ENCODE measurements around the gene MYBPC1.
"Not testable (repeated sequence)": the region's sequence is repeated elsewhere in the genome, so short reads cannot be mapped to it uniquely, and the experiment has no call there.

MYBPC1 gene, protein sequence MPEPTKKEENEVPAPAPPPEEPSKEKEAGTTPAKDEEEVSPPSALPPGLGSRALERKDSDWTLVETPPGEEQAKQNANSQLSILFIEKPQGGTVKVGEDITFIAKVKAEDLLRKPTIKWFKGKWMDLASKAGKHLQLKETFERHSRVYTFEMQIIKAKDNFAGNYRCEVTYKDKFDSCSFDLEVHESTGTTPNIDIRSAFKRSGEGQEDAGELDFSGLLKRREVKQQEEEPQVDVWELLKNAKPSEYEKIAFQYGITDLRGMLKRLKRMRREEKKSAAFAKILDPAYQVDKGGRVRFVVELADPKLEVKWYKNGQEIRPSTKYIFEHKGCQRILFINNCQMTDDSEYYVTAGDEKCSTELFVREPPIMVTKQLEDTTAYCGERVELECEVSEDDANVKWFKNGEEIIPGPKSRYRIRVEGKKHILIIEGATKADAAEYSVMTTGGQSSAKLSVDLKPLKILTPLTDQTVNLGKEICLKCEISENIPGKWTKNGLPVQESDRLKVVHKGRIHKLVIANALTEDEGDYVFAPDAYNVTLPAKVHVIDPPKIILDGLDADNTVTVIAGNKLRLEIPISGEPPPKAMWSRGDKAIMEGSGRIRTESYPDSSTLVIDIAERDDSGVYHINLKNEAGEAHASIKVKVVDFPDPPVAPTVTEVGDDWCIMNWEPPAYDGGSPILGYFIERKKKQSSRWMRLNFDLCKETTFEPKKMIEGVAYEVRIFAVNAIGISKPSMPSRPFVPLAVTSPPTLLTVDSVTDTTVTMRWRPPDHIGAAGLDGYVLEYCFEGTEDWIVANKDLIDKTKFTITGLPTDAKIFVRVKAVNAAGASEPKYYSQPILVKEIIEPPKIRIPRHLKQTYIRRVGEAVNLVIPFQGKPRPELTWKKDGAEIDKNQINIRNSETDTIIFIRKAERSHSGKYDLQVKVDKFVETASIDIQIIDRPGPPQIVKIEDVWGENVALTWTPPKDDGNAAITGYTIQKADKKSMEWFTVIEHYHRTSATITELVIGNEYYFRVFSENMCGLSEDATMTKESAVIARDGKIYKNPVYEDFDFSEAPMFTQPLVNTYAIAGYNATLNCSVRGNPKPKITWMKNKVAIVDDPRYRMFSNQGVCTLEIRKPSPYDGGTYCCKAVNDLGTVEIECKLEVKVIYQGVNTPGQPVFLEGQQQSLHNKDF

DNA sequence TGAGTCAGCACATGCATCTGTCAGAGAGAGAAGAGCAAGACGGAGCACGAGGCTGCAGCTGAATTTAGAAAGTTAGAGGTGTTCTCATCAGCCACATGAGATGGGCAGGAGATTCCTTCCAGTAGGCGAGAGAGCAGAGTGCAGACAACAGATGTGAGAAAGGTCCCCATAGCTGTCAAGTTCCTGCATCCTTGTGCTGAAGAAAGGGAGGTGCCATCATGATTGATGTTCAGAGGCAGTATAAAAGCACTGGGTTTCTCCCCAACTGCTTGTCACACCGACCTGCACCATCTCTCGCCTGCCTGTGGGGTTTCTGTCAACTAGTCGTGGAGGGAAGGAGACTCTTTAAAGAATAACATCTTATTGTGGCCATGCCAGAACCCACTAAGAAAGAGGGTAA lies at the start of gene MYBPC1:
TSS of gene MYBPC1 (plus strand) at position 272 of the 400 bp plus-strand sequence. CDS start at position 372, 100 bp downstream.
- DNase-seq, result no peak

DNA sequence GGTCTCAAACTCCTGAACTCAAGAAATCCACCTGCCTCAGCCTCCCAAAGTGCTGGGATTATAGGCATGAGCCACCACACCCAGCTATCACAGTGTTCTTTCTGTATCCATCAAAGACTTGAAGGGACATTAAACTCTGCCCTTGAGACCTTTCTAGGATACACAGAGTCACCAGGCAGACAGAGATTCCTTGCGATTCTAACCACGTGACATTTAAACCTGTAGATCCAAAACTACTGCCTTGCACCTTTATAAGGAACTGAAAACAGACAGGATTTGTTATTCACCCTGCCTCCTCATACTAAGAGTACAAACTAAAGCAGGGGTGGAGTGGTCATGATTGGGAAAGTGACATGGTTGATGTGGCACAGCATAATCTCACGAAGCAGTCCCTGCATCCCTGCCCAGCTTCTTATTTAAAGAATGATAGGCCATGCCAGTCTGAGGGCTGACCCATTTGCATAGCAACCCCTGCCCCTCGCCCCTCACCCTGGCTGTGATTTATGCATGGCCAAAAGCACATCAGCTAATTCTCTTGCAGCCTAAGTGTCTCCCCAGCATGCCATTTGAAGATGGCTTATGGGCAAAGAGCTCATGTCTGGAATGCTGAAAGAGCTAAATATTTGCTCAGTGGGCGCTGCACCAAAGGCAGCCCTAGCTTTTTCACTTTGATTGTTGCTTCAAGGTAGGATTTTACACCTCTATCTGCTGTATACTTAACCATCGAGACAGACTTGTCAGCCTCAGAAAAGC lies 43.2 kb upstream of the MYBPC1 start:
- no peak for DNase-seq

DNA sequence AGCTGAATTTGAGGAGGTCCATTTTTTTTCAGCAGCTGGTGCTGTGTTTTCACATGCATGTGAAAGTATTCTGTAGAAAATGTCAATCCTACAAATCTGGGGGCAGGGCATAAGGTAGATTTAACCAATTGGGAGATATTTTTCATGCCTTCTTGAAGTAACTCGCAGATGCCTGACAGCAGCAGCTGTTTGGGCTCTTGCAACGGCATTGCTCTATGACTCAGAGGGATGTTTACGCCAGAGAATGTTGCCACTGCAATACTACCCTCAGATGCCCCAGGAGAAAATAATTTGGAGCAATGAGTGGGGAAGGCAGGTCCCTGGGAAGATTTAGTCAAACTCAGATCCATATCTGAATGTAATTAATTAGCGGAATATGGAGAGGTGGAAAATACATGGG lies 42.5 kb upstream of the MYBPC1 start:
- DNase-seq, result no peak

DNA sequence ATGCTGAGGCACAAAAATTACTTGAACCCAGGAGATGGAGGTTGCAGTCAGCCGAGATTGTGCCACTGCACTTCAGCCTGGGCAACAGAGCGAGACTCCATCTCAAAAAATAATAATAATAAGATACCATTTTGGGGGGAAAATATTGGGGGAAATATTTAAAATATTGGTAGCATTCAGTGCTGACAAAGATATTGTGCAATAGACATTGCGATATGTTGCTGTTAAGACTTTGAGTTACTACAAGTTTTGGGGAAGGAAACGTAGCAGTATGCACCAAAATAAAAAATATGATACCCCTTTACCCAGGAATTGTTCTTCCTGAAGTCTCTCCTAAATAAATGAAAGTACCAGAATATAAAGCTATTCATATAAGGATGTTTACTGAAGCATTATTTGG lies 37.7 kb upstream of the MYBPC1 start:
- no peak for DNase-seq

DNA sequence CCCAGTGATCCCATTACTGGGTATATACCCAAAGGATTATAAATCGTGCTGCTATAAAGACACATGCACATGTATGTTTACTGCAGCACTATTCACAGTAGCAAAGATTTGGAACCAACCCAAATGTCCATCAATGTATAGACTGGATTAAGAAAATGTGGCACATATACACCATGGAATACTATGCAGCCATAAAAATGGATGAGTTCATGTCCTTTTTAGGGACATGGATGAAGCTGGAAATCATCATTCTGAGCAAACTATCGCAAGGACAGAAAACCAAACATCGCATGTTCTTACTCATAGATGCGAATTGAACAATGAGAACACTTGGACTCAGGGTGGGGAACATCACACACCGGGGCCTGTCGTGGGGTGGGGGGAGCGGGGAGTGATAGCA lies 36.0 kb upstream of the MYBPC1 start:
- DNase-seq, result not testable (repeated sequence)

DNA sequence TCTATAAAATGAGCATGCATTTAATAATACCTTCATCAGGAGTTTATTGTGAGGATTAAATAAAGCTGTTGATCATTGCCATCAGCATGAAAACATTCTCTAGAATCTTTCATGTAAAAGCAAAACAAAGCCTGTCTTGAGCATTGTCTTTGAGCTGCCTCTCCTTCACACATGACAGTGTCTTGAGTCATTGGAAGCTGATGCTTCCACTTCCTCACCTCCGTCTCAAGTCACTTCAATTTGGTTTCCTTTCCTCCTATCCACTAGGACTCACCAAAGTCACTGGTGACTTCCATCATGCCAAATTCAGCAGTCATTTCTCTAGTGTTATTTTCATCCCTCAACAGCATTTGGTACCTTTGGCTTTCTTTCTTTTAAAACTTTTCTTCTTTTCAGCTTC lies 31.6 kb upstream of the MYBPC1 start:
- DNase-seq, result no peak

DNA sequence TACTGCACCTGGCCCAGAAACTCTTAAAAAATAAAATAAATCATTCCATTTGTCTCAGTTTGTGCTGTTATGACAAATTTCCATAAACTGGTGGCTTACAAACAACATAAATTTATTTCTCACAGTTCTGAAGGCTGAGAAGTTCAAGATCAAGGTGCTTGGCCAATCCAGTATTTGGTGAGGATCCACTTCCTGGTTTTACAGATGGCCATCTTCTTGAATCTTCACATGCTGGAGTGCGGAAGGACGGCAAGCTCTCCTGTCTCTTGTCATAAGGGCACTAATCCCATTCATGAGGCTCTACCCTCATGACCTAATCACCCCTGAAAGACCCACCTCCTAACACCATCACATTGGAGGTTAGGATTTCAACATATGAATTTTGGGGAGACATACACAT lies 29.9 kb upstream of the MYBPC1 start:
- no peak for DNase-seq

DNA sequence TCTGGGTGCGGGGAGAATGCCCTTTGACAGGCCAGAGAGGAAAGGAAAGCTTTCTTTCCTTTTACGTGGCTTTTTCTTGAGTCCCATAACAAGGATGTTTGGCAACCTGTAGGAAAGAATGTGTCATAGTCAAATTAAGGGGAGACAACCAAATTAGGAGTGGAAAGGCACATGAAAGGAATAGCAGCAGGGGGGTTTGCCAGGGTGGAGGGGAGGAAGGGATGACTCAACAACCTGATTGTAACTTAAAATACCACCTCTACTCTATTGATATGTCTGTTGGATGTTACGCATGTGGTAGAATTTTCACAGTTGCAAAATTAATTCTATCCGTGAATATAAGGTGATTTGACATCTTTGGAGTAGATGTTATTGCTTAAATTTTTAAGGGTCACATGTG lies 28.5 kb upstream of the MYBPC1 start:
- DNase-seq, result no peak

DNA sequence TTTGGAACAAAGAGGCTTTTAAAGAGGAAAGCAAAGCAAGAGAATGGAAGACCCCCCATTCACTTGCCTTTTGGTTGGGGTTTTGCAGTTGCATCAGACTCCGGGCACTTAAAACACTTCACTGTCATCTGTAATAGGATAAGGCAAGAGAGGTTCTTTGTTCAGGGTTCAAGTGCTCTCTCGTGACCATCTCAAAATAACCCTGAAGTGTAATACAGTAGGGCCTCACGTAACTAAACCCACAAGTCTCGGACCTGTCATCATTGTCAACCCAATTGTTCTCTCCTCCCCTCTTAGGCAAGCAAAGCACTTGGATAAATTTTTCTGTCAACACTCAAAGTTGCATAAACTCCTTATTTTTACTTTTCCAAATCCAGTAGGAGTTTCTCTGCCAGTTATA lies 26.9 kb upstream of the MYBPC1 start:
- DNase-seq, result no peak

DNA sequence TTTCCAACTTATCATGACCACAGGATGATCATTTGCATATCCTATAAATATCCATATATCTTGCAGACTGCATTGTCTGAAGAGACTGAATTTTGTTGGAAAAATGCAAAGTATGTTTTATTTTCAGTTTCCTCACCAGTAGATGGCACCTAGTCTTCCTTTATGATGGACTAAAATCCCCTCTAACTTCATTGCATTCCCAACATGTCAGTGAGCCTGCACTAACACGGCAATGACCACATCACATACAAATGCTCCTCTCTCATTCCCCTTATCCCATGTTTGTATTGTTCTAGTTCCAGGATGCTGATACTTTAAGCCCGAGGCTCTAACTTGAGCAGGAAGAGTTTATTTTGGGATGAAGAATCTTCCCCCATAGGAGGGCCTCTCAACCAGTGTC lies 24.7 kb upstream of the MYBPC1 start:
- no peak for DNase-seq

DNA sequence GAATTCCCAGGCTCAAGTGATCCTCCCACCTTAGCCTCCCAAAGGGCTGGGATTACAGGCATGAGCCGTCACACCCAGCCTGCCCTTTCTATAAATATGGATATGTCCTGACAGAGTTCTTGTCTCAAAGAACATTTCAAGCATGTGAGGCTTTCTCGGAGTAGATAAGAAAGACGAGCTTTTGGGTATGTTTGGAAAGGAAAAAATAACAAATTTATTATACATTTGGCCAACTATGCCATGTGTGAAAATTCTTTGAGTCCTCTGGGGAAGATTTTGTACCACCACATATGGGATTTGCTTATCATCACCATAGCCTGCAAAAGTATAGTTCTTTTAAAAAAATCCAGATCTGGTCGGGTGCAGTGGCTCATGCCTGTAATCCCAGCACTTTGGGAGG lies 23.7 kb upstream of the MYBPC1 start:
- no peak for DNase-seq

DNA sequence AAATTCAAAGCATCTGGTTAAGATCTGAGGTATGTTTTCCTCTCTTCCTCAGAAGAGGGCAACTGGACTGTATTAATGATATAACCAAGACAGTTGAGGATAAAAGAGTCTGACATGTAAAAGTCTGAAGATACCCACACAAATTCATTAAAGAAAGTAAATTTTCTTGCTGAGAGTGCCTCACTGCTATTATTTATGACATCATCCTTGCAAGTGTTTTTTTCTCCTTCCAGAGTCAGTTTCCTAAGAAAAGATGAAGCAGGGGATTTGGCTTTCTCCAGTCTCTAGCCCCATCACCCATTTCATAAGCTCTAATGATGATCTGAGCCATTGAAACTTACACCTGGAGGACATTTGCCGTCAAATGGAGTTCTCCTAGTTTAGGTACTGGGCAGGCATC lies 21.0 kb upstream of the MYBPC1 start:
- no peak for DNase-seq

DNA sequence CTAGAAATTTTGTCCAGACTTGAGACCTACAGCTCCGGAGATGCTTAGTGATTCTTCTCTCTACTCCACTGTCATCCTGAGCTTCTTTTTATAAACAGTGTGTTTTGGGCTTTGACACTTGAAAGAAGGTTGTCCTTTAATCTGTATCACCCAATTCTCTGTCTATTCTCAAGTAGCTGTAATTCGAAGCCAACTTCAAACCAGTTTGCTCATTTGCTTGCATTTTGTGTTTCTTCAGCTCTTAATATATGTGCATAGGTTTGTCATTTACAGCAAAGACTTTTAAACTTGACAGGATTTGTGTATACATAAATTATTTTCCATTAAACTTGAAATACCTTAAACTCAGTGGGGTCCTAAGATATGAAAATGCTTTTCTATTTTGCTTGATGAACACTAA lies 16.4 kb upstream of the MYBPC1 start:
- no peak for DNase-seq

DNA sequence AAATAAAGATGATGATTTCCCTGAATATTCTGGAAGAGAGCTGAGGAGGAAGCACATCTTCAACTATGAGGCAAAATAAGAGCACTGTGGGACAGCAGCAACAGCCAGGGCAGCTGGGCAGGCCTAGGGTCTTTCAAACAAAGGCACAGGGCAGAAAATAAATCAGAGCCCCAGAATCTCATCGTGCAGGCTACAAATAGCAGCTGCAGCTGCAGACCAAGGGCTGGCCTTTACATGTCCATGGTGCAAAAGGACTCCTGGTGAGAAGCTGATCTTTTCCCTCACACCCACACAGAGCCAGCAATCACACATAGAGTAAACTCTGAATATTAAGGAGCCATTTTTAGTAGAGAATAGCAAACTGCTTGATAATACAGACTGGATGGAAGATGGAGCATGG lies 13.6 kb upstream of the MYBPC1 start:
- no peak for DNase-seq

DNA sequence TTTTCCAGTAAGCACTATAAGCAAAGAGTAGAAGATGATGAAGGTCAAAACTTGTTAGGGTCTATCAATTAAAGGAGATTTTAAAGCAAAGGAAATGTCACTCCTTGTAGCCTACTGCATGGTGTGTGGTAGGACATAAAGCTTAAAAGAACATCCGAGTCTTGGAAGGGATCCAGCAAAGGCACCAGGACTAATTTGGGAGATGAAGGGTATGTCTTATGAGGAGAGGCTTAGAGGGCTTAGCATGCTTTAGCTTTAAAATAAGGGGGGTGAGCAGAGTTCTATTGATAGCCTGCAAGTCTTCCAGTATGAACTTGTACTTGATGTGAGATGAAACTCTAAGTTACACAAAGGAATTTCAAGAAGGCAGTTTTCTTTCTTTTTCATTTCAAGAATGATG lies 11.8 kb upstream of the MYBPC1 start:
- DNase-seq, result no peak

DNA sequence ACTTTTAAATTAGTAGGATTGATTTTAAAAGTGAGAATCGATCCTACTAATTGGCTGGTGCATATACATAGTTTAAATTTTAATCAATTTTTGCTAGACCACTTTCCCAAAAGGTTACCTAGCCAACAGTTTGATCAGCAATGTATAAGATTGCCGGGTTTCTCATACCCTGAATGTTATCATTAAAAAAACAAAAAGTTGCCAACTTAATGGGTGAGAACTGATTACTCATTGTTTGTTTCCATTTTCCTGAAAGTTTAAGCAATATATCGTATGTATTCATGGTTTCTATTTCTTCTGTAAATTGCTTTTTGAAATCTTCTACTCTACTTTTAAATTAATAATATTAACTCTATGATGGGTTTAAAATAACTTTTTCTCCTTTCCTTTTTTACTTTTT lies 4.4 kb upstream of the MYBPC1 start:
- no peak for DNase-seq

DNA sequence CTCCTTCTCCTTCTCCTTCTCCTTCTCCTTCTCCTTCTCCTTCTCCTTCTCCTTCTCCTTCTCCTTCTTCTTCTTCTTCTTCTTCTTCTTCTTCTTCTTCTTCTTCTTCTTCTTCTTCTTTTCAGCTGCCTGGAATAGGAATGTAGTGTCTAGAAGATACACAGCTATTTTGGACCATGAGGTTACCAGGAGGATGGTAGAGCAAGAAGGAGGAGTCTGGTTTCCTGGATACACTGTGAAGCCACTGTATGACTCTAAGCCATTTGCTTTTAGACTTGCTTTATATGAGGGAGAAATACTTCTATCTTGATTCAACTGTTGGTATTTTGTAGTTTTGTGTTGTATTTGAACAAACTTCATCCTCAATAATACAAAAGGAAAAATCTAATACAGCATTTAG lies 3.0 kb upstream of the MYBPC1 start:
- DNase-seq, result no peak

DNA sequence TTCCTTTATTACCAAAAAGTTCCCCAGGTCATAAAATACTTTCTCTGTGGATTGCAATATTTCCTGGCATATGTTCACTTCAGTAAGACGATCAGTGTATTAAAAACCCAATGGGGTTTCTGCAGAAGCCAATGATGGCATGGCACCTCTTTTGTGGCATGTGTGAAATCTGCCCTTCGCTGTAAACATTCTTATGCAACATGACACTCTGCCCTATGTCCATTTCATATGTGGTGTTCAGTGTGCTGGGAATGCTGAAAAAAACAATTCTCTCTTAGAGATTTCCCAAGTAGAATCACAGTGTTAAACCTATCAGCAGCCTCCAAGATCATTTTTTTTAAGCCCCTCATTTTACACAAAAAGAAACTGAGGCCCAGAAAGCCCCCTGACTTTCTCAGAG lies 2.3 kb upstream of the MYBPC1 start:
- no peak for DNase-seq

DNA sequence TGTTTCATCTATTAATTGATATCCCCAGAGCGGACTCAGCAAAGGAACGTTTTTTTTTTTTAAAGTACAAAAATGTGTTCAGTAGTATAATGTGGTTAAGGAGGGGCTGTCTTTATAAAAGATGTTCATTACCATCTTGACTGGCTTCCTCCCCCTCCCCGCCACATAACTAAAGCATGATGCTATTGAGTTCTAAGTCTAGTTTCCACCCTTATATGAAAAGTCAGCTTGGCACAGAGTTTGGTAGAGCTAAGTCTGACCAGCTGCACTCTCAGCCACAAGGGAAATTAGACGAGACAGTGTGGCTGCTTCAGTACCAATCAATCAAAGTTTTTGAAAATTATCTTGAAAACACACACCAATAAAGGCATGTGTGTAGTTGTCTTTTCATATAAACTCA lies 1.9 kb upstream of the MYBPC1 start:
- DNase-seq, result no peak

DNA sequence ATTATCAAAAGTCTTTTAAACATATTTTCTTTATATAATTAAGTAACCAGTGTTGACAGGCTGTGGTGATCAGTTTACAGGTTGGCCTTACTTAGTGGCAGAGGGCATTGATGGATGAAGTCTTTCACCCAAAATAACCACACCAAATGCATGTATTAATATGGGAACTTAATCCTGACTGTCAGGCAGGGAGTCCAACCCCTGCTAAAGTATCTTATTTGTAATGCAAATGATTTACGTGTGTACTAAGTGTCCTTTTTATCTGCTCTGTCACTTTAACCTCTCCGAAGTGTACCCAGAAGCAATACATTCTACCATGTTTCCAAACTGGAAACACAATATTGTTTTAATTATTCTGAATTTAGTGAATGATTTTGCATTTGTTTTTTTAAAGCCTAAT lies 1.4 kb downstream of the MYBPC1 start:
- no peak for DNase-seq

DNA sequence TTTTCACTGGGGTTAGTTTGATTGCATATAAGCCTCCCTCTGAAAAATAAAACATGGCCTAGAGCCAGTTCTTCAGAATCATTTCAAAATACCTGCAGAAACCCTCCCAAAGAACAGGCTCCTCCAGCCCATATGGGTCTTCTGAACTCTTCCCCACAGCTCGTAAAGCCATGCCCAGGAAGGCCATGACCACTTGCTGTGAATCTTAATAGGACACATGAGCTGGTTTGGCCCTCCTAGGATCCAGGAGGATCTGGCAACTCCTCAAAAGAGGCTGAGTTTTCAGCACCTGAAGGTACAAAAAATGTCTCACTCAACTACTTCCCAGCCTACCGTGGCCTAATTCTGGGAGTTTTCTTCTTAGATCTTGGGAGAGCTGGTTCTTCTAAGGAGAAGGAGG lies 2.4 kb downstream of the MYBPC1 start:
- no peak for DNase-seq

DNA sequence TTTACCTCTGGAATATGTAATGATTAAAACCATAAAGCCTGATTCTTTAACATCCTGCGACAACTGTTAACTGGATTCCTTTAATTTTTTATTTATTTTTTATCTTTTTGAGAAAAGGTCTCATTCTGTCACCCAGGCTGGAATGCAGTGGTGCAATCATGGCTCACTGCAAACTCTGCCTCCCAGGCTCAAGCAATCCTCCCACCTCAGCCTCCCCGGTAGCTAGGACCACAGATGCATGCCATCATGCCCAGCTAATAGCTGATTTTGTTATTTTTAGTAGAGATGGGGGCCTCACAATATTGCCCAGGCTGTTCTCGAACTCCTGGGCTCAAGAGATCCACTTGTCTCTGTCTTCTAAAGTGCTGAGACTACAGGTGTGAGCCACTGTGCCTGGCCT lies 3.7 kb downstream of the MYBPC1 start:
- no peak for DNase-seq

DNA sequence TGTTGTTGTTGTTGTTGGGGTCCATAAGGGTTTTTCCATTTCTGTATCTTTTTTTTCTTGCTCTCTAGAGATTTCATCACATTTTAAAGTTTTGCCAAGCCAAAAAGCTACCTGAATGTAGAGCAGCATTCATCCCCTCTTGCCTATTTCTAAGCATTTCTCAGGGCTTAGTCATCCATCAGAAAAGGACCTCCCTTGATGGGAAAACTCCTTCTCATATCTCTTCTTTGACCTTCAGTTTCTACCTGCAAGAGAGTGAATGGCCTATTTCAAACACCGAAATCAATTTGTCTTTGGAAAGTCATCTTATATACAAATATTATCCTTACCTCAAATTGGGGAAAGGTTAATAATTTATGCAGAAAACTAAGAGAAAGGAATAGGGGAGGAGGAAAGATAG lies 4.5 kb downstream of the MYBPC1 start:
- DNase-seq, result no peak
